GM12892 (cell line): ENCODE data around the gene GRIA4.

Experiments
- POLR2A ChIP-seq: IDR thresholded peaks from 2 replicates; pipeline ENCODE4 v1.6.1; 2011; ENCODE audit warnings: low read depth, low read length, control low read depth
- POLR2AphosphoS5 ChIP-seq: IDR thresholded peaks from 2 replicates; pipeline ENCODE4 v1.6.1; 2011; ENCODE audit warnings: low read depth, low read length, control low read depth

DNA sequence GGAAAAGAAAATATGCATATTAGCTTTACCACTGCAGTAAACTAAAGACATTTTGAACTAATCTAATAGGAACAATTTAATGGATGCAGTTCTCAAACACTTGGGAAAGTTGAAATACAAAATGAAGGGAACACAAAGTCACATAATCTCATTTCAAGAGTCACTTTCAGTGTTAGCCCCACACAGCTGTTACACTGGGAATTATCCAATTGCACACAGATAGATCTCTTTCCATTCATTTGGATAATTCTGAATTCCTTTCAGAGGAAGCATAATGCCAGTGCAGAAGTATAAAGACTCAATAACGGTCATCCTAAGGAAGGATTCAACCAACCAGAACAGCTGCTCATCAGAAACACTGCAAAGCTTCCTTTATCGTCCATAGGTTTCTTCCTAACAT lies 173.3 kb downstream of the GRIA4 start:
- TF ChIP-seq POLR2A (no peak), POLR2AphosphoS5 (no peak)
